ENCODE data around the gene IGF2R. TPM values are rescaled to one million over a fixed set of nuclear protein-coding genes. Genes with fewer than 3 reads are reported as not detected.

Gene IGF2R
- total and polyA plus RNA-seq, 7 donors: 40.1 to 167 (median 113) TPM

- intact Hi-C loops (cut with DNase I): no loop called here
Observed at GRCh38 chr6:160078883-160079685, 110.2 kb downstream of the IGF2R start.

GRCh38 chr6:160079686-160080043, 110.8 kb downstream of the IGF2R start:
- Histone ChIP-seq H3K27ac (no peak overlapping the region), H3K4me1 (no peaks in the 10 kb centered on the region), H3K9me3 (no peaks in the 10 kb centered on the region), H3K36me3 (ENCODE audit: insufficient read depth in 1 of 2, low read depth in 1 of 2) (peaks cover 9 to 100% of the 10 kb centered on the region in 2 donors), H3K4me3 (no peak overlapping the region), H3K27me3 (ENCODE audit: insufficient read depth in 3 of 3, low read length in 2 of 3) (no peaks in the 10 kb centered on the region)
- intact Hi-C loops (cut with DNase I): no loop called here
- DNase-seq: no peak
- ATAC-seq: no peak
- no peak for TF ChIP-seq CTCF (IDR thresholded peaks at IDR 0.05)
- WGBS, 3 donors: 95 to 97% (median 96%) methylated on average over 12 of the region's 12 CpGs

More at GRCh38 chr6:160078883-160079685, 110.2 kb downstream of the IGF2R start:
- Histone ChIP-seq H3K27me3 (ENCODE audit: insufficient read depth in 3 of 3, low read length in 2 of 3) (no peaks in the 10 kb centered on the region), H3K27ac (no peak overlapping the region), H3K4me3 (no peak overlapping the region), H3K4me1 (no peaks in the 10 kb centered on the region), H3K36me3 (ENCODE audit: insufficient read depth in 1 of 2, low read depth in 1 of 2) (peaks cover 9 to 100% of the 10 kb centered on the region in 2 donors), H3K9me3 (no peaks in the 10 kb centered on the region)
- no peak for DNase-seq
- ATAC-seq: no peak
- TF ChIP-seq CTCF (IDR thresholded peaks at IDR 0.05): no peak
- WGBS, 3 donors: 94 to 95% (median 95%) methylated on average over 23 of the region's 23 CpGs

- H3K36me3 ChIP-seq (ENCODE audit: insufficient read depth in 1 of 2, low read depth in 1 of 2): peaks cover 10 to 100% of the 10 kb centered on the region in 2 donors
- no peaks in the 10 kb centered on the region for H3K9me3 ChIP-seq
- TF ChIP-seq CTCF (IDR thresholded peaks at IDR 0.05): no peak
- no peak overlapping the region for H3K4me3 ChIP-seq
- no peak overlapping the region for H3K27ac ChIP-seq
- DNase-seq (no peak), ATAC-seq (no peak)
- no peaks in the 10 kb centered on the region for H3K4me1 ChIP-seq
- 96 to 97% (median 97%) methylated on average over 17 of the region's 17 CpGs for WGBS, 3 donors
- no peaks in the 10 kb centered on the region for H3K27me3 ChIP-seq (ENCODE audit: insufficient read depth in 3 of 3, low read length in 2 of 3)
- intact Hi-C loops (cut with DNase I): no loop called here
Observed at GRCh38 chr6:160080097-160080496, 111.2 kb downstream of the IGF2R start.

- H3K27me3 ChIP-seq (ENCODE audit: insufficient read depth in 3 of 3, low read length in 2 of 3): no peaks in the 10 kb centered on the region
- H3K9me3 ChIP-seq: no peaks in the 10 kb centered on the region
- ATAC-seq (no peak), DNase-seq (peak in 1 of 2 donors; percentile 7)
- H3K4me3 ChIP-seq: no peak overlapping the region
- no peaks in the 10 kb centered on the region for H3K4me1 ChIP-seq
- H3K36me3 ChIP-seq (ENCODE audit: insufficient read depth in 1 of 2, low read depth in 1 of 2): peaks cover 13 to 100% of the 10 kb centered on the region in 2 donors
- intact Hi-C loops (cut with DNase I): no loop called here
- TF ChIP-seq CTCF (IDR thresholded peaks at IDR 0.05): no peak
- H3K27ac ChIP-seq: no peak overlapping the region
- WGBS, 3 donors: 90 to 91% (median 91%) methylated on average over 11 of the region's 11 CpGs
Observed at GRCh38 chr6:160081398-160081797, 112.5 kb downstream of the IGF2R start.
